ENCODE results near the gene TM9SF2. TPM values are rescaled to one million over a fixed set of nuclear protein-coding genes. Genes with fewer than 3 reads are reported as not detected.

Gene TM9SF2, protein sequence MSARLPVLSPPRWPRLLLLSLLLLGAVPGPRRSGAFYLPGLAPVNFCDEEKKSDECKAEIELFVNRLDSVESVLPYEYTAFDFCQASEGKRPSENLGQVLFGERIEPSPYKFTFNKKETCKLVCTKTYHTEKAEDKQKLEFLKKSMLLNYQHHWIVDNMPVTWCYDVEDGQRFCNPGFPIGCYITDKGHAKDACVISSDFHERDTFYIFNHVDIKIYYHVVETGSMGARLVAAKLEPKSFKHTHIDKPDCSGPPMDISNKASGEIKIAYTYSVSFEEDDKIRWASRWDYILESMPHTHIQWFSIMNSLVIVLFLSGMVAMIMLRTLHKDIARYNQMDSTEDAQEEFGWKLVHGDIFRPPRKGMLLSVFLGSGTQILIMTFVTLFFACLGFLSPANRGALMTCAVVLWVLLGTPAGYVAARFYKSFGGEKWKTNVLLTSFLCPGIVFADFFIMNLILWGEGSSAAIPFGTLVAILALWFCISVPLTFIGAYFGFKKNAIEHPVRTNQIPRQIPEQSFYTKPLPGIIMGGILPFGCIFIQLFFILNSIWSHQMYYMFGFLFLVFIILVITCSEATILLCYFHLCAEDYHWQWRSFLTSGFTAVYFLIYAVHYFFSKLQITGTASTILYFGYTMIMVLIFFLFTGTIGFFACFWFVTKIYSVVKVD
- 117 and 137 TPM in 2 replicates for total RNA-seq

DNA sequence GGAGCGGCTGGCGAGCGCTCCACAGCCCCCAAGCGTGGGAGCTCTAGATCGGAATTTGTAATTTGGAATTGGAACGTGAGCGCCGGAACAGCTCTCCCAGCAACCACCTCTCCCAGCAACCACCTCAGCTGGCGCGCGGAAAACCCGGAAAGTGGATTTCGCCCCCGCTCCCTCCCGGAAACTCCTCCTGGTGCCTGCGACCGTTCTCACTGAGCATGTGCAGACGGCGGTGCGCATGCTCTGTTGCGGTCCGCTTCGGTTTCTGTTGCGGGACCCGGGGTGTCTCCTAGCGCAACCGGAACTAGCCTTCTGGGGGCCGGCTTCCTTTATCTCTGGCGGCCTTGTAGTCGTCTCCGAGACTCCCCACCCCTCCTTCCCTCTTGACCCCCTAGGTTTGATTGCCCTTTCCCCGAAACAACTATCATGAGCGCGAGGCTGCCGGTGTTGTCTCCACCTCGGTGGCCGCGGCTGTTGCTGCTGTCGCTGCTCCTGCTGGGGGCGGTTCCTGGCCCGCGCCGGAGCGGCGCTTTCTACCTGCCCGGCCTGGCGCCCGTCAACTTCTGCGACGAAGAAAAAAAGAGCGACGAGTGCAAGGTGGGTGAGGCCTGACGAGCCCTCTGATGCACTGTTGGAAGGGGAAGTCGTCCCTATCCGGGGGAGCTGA is at the start of gene TM9SF2:
TSS of gene TM9SF2 (plus strand) at position 289 of the 664 bp plus-strand sequence. CDS start at position 424, 135 bp downstream.

DNA sequence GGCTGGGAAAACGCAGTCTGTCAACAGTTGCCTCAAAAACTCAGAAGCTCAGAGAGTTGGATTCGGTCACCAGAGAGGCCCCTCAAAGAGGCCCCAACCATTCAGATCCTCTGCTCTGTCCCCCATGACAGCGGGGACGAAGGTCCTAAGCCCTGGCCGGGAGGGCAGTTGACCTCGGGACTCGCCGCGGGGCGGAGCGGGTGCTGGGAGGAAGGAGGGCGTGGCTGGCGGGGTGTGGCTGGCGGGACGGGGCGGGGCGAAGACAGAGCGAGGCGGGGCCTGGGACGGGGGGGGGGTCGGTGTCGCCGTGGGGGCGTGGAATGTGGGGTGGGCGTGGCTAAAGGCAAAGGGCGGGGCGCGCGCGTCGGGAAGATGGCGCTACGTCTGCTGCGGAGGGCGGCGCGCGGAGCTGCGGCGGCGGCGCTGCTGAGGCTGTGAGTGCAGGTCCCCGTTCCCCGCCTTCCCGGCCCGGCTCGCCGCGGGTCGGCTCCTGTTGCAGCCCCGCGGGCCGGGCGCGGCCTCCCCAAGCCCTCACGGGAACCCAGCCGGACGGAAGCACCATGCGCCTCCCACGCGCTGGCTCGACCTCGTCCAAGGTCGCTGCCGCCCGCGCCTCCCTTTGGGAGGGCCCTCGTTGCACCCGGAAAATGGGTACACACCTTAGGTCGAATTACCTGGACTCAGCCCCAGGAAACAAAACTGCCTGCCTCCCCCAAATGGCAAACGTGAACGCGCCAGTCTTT is 105.2 kb downstream of the TM9SF2 start, which contains the start of gene CLYBL:
TSS of gene CLYBL (plus strand) at position 367 of the 743 bp plus-strand sequence.

Other genes with a start within 250 kb of the TM9SF2 start
- gene GPR18, start 243.1 kb upstream of the TM9SF2 start, total RNA-seq, result not detected in 2 replicates
- 0.09 TPM in 1 of 2 replicates, not detected in the other for gene GPR183, start 194.1 kb upstream of the TM9SF2 start, total RNA-seq
- gene CLYBL, start 105.2 kb downstream of the TM9SF2 start, total RNA-seq, result 0.28 and 0.92 TPM in 2 replicates

Measured in smooth muscle cell of bladder (primary cell).